NK-92 (cell line): ENCODE data around the gene CR1L.
"Not testable (repeated sequence)": the region's sequence is repeated elsewhere in the genome, so short reads cannot be mapped to it uniquely, and the experiment has no call there.

Source experiments
- DNase-seq: peaks from one replicate; lab custom pipeline; 2025; ENCODE audit not compliant: unreplicated experiment; lab: John Stamatoyannopoulos, UW

Gene CR1L

DNA sequence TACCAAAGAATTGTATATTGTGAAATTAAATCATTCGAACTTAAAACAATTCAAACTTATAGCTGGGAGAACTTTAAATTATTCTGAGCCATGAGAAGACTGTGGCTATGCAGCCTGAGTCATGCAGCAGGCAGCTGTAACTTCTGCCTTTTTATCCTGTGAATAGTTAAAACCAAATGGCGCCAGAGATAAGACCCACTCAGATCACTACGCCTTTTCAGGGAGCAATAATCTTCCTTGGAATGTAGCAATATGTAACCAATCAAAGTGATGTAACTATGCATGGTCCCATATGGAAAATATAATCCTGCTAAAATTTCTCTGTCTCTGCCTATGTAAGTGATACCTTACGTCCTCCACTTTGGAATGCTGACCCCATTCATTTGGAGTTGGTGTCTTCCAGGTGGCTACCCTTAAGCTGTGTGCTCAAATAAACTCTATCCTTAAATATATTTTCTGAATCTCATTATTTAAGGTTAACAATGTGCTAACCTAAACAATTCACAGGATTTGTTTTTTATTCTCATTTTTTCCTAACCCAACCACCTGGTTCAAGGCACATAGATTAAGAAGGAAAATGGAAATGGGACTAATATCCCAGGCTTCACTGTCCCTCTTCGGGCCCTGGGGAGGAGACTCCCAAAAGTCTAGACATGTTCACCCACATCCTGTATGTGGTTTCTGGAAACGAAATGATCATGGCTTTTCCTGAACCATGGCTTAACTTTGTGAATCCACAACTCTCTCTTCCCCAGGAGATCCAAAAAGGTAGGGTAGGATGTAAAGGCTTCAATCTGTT, 35.9 kb downstream of the CR1L start:
- DNase-seq = not testable (repeated sequence)

DNA sequence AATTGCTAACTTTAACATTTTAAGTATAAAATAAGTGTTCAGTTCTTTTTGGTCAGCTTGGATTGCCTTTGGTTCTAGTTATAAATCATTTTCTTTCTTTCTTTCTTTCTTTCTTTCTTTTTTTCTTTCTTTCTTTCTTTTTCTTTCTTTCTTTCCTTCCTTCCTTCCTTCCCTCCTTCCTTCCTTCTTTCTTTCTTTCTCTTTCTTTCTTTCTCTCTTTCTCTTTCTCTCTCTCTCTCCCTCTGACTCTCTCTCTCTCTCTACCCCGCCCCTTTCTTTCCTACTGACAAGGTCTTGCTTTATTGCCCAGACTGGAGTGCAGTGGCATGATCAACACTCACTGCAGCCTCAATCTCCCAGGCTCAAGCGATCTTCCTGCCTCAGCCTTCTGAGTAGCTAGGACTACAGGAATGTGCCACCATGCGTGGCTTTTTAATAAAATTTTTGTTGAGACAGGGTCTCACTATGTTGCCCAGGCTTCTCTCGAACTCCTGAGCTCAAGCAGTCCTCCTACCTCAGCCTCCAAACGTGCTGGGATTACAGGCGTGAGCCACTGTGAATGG, 38.0 kb downstream of the CR1L start:
- not testable (repeated sequence) for DNase-seq

DNA sequence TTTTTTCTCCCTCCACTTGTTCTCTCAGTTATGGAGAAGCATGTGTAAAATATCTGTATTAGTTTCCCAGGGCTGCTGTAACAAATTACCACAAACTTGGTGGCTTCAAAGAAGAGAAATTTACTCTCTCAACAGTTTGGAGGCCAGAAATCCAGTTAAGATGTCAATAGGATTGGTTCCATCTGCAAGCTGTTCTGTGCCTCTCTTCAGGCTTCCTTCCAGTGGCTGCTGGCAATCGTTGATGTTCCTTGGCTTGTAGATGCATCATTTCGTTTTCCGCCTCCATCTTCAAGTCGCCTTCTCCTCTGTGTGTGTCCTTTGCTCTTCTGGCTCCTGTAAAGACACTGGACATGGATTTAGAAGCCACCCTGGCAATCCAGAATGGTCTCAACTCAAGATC, 45.6 kb downstream of the CR1L start:
- not testable (repeated sequence) for DNase-seq

DNA sequence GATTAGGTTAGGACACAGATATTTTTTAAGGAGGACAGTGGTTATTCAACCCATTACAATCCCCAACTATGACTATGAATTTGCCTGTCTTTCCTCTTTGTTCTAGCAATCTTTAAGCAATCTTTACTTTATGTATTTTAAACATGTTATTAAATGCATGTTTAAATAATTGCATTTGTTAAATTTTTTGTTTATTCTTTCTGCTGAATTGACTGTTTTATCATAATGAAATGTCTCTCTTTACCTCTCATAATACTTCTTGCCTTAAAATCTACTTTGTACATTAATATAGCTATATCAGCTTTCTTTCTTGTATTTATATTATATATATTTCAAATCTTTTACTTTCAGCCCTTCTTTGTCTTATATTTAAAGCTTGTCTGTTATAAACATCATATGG, 46.1 kb downstream of the CR1L start:
- DNase-seq = no peak

- DNase-seq = no peak
These were observed 46.9 kb downstream of the CR1L start for GRCh38 chr1:207691841-207692240.

DNA sequence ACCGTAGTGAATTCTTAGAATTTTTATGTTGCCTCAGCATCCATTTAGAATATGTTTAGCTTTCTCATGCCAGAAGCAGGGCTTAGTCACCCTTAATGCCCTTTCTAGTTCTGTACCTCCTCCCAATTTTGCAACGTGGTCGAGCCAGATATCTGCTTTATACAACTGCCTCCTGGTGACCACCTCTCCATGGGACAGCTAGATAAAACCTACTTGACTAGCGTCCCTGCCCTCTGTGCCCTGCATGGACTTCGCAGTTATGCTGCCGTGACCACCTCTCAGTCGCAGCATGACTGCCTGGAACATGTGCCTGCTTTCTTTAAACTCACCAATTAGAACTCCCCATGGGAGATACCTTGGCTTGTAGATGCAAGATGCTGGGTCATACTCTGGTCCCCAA, 47.4 kb downstream of the CR1L start:
- not testable (repeated sequence) for DNase-seq

DNA sequence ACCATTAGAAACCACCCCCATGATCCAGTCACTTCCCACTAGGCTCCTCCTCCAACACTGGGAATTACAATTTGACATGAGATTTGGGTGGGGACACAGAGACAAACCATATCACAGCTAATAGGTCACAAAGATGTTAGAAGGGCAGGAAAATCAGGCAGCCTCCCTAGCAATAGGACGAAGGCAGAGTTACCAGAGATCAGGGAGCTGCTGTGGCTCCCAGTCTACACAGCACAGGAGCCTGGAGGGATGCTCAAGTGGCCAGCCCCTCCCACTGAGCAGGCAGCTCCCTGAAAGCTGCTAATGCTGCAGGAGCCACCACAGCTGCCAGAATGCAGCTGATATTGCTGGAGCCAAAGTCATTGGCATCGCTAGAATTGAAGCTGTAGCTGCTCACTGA, 51.0 kb downstream of the CR1L start:
- DNase-seq = no peak

- no peak for DNase-seq
These were observed 54.0 kb downstream of the CR1L start for GRCh38 chr1:207698822-207699483.

GRCh38 chr1:207702317-207702716, 57.4 kb downstream of the CR1L start:
- DNase-seq = no peak

DNA sequence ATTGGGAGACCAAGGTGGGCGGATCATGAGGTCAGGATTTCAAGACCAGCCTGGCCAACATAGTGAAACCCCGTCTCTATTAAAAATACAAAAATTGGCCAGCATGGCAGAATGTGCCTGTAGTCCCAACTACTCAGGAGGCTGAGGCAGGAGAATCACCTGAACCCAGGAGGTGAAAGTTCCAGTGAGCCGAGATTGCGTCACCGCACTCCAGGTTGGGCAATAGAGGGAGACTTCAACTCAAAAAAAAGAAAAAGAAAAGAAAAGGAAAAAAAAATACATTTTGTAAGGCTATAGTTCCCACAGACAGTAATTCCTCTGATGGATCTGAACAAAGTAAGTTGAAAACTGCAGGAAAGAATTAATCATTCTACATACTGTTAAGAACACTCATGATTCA, 58.8 kb downstream of the CR1L start:
- no peak for DNase-seq

GRCh38 chr1:207708004-207708403, 63.1 kb downstream of the CR1L start:
- not testable (repeated sequence) for DNase-seq

- DNase-seq = no peak
These were observed 66.4 kb downstream of the CR1L start for GRCh38 chr1:207711285-207711684.

DNA sequence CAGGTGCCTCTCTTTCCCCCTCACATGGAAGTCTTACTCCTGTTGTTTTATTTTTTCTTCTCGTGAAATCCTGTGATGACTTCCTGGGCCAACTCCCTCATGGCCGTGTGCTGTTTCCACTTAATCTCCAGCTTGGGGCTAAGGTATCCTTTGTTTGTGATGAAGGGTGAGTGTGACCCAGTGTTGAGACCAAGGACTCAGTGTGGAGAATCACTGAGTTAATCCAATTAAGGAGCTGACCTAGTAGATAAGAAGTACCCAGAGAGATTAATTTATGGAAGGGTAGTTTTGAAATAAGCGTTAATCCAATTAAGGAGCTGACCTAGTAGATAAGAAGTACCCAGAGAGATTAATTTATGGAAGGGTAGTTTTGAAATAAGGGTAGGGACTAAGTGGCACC, 67.8 kb downstream of the CR1L start:
- DNase-seq = not testable (repeated sequence)

DNA sequence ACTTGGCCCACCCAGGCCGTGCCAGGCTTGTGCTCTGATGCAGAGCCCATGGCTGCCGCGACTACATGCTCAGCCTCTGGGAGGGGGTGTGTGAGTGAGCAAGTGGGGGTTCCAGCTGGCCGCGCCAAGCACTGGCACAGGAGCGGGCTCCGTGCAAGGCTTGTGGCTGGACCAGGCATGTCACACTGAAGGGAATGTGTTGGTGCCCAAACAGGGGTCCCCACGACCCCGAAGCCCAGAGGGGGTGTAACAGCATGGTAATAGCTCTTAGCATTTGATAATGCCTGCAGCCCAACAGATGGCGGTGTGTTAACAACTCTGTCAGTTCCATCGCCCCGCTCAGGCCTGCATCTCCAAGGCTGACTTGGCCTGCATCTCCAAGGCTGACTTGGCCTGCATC, 68.6 kb downstream of the CR1L start:
- no peak for DNase-seq

DNA sequence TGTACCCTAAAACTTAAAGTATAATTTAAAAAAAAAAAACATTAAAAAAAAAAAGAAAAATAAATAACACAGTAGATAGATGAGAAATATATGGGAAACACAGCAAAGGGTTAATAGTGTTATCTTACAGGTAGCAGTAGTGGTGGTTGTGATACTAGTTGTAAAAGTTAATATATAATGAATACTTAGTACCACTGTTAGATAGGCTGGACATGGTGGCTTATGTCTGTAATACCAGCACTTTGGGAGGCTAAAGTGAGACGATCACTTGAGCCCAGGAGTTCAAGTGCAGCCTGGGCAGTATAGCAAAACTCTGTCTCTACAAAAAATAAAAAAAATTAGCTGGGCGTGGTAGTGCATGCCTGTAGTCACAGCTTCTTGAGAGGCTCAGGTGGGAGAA, 74.3 kb downstream of the CR1L start:
- DNase-seq = no peak

DNA sequence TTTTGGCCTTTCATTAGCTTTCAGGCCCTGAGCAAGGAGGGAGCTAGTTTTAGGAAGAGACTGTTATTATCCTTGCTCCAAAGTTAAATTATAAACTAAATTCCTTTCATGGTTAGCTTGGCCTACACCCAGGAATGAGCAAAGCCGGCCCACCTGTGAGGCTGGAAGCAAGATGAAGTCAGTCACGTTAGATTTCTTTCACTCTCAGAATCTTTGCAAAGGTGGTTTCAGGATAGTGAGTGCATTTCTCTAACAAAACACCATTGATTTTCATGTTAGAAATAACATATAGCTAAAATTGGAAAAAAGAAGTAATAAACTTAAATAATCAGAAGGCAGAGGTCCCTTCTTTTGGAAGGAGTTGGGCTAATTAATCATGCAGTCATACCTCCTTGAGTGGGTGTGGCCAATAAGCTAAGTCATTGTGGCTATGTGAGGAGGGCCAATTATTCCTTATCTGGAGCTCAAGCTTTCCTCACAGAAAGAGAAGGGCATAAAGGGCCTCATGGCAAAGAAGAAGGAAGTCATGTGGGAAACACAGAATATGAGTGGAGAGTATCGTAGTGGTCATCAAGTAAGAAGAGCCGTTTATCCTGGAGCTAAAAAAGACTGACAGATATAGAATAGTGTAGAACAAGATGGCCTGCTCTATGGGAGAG, 83.4 kb downstream of the CR1L start:
- not testable (repeated sequence) for DNase-seq

- DNase-seq = not testable (repeated sequence)
These were observed 92.7 kb downstream of the CR1L start for GRCh38 chr1:207737503-207738157.

DNA sequence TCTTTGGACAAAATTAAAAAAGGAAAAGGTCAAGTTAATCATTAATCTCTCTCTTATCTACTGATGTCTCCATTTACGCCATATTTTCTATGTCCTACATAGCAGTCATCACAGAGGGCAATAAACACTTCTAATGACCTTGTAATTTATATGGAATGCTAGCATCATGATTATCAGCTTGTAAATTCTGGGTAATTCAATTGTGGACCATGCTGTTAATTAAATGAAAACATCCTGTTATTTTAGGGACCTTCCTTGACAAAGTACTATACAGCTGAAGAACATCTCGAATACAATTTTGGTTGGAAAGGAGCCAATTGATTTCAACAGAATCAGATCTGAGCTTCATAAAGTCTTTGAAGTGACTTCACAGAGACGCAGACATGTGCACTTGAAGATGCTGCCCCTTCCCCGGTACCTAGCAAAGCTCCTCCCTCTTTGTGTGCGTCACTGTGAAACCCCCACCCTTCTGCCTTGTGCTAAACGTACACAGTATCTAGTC, 93.3 kb downstream of the CR1L start:
- not testable (repeated sequence) for DNase-seq

GRCh38 chr1:207740207-207740606, 95.3 kb downstream of the CR1L start:
- DNase-seq = no peak

DNA sequence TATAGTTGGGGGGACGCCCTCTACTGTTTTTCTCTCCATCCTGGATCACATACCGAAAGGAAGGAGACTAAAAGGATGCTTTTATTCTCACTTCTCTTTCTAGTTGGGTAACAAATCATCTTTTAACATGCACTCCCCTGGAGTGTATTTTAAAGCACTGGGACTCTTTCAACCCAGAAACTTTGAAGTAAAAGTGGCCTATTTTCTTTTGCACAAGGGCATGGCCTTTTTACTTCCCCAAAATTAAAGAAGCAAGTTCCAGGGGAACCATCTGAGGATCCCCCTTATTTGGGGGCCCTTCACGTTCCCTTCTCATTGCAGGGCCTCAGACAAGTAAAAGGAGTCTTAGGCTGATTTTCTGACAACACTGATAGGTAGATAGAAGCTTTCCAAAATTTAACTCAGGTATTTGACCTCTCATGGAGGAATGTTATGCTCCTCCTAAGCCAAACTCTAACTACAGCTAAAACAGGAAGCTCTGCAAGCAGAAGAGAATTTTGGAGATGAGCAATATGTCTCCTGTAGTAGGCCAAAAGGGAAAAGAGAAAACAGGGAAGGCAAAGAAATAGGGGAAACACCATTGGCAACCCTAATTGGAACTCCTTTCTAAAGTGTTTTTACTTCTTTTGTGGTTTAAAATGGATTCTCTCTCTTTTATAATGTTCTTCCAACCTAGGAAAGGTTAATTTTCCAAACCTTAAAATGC, 98.1 kb downstream of the CR1L start:
- no peak for DNase-seq
